Brain pericyte (primary cell): ENCODE measurements around the gene ZBED3.
A peak's percentile ranks its signal among the peaks of the same experiment; 100 is the strongest.
"Not testable (repeated sequence)": the region's sequence is repeated elsewhere in the genome, so short reads cannot be mapped to it uniquely, and the experiment has no call there.

Experiments
- DNase-seq: peaks from one replicate; pipeline ENCODE4 v3.0.0-alpha.2; 2012; ENCODE audit warnings: low read depth, low spot score

ZBED3 gene

GRCh38 chr5:77086689-77087483, at the start of gene ZBED3:
TSS of gene ZBED3 (minus strand) at chr5:77087285. CDS start at chr5:77077878, 9,407 bp downstream.
- DNase-seq = peak; percentile 64

- DNase-seq = peak; percentile 94
Measured at GRCh38 chr5:77133061-77133758, 46.1 kb upstream of the ZBED3 start.

GRCh38 chr5:77131361-77131760, 44.3 kb upstream of the ZBED3 start:
- no peak for DNase-seq

- DNase-seq = no peak
Measured at GRCh38 chr5:77129391-77129990, 42.4 kb upstream of the ZBED3 start.

- no peak for DNase-seq
Measured at GRCh38 chr5:77128411-77129061, 41.5 kb upstream of the ZBED3 start.

- no peak for DNase-seq
Measured at GRCh38 chr5:77123057-77123456, 36.0 kb upstream of the ZBED3 start.

- DNase-seq = no peak
Measured at GRCh38 chr5:77120706-77121105, 33.6 kb upstream of the ZBED3 start.

- DNase-seq = no peak
Measured at GRCh38 chr5:77120086-77120485, 33.0 kb upstream of the ZBED3 start.

GRCh38 chr5:77117161-77117560, 30.1 kb upstream of the ZBED3 start:
- no peak for DNase-seq

GRCh38 chr5:77107035-77107434, 19.9 kb upstream of the ZBED3 start:
- not testable (repeated sequence) for DNase-seq

GRCh38 chr5:77104813-77105212, 17.7 kb upstream of the ZBED3 start:
- no peak for DNase-seq

- DNase-seq = no peak
Measured at GRCh38 chr5:77103457-77103856, 16.4 kb upstream of the ZBED3 start.

GRCh38 chr5:77102549-77102948, 15.5 kb upstream of the ZBED3 start:
- DNase-seq = no peak

- DNase-seq = no peak
Measured at GRCh38 chr5:77101298-77101697, 14.2 kb upstream of the ZBED3 start.

- no peak for DNase-seq
Measured at GRCh38 chr5:77095189-77095588, 8.1 kb upstream of the ZBED3 start.

- peak; percentile 57 for DNase-seq
Measured at GRCh38 chr5:77087484-77088261, 588 bp upstream of the ZBED3 start.

GRCh38 chr5:77086368-77086688, 757 bp downstream of the ZBED3 start:
- no peak for DNase-seq

GRCh38 chr5:77083088-77083487, 4.0 kb downstream of the ZBED3 start:
- no peak for DNase-seq

- DNase-seq = no peak
Measured at GRCh38 chr5:77082280-77082679, 4.8 kb downstream of the ZBED3 start.

- no peak for DNase-seq
Measured at GRCh38 chr5:77080905-77081304, 6.2 kb downstream of the ZBED3 start.

GRCh38 chr5:77080479-77080878, 6.6 kb downstream of the ZBED3 start:
- DNase-seq = not testable (repeated sequence)

- no peak for DNase-seq
Measured at GRCh38 chr5:77077829-77078176, 9.3 kb downstream of the ZBED3 start.
